Endothelial cell of umbilical vein (primary cell): ENCODE data around the gene ZNF414. TPM values are rescaled to one million over a fixed set of nuclear protein-coding genes. Genes with fewer than 3 reads are reported as not detected.

Source experiments
- BruUV-seq: library from RNA; stranded (reverse); fragments of 400-500 nt; replicated peaks from 2 replicates; lab custom pipeline; 2021; lab: Mats Ljungman, UMichigan
- CTCF ChIA-PET: fragments of 300-600, 350-600 bp; sonication (Branson Sonifier 250); formaldehyde crosslinking; loops from one replicate; lab custom pipeline; 2021; ENCODE audit warnings: antibody characterized with exemption, inconsistent platforms; lab: Charles Lee
- POLR2A ChIA-PET: fragments of 300-600, 350-600 bp; sonication (Branson Sonifier 250); formaldehyde crosslinking; loops from one replicate; lab custom pipeline; 2021; ENCODE audit warnings: antibody characterized with exemption, inconsistent platforms; lab: Charles Lee
- DNase-seq: peaks from one replicate; pipeline ENCODE4 v3.0.0-alpha.2; 2011; ENCODE audit warnings: low read depth, low spot score
- FAIRE-seq: peaks from 2 replicates; lab custom pipeline; 2011; peaks lifted over from hg19 to GRCh38; lab: Jason Lieb, UNC
- H2AFZ ChIP-seq: 2 replicates; pipeline ENCODE4 v1.6.0; 2012; ENCODE audit warnings: low read depth, low read length, control low read depth, inconsistent platforms
- H3K27ac ChIP-seq: 2 replicates; pipeline ENCODE4 v1.5.1; 2011; ENCODE audit warnings: low read depth, mild to moderate bottlenecking, control low read depth, low read length, moderate library complexity; ENCODE audit not compliant: insufficient read depth
- H3K27me3 ChIP-seq, 2 experiments: 2 replicates each; pipeline versions ENCODE4 v1.6.0 to v1.6.1; 2011; ENCODE audit warnings: low read length in 2 of 2, mixed read lengths in 1 of 2; ENCODE audit not compliant: control insufficient read depth in 2 of 2, insufficient read depth in 2 of 2
- H3K36me3 ChIP-seq, 2 experiments: 2 replicates in 1 of 2; 3 replicates in 1 of 2; pipeline ENCODE4 v1.5.1; 2011; ENCODE audit warnings: low read length in 2 of 2, mild to moderate bottlenecking in 1 of 2, moderate library complexity in 1 of 2; ENCODE audit not compliant: control insufficient read depth in 2 of 2, insufficient read depth in 2 of 2; ENCODE audit errors: extremely low read depth in 1 of 2
- H3K4me1 ChIP-seq: 3 replicates; pipeline ENCODE4 v1.5.1; 2011; ENCODE audit warnings: mild to moderate bottlenecking, low read length; ENCODE audit not compliant: control insufficient read depth, insufficient read depth; ENCODE audit errors: extremely low read depth
- H3K4me2 ChIP-seq: 2 replicates; pipeline ENCODE4 v1.6.1; 2011; ENCODE audit warnings: low read length, control low read depth, mixed read lengths; ENCODE audit not compliant: insufficient read depth
- H3K4me3 ChIP-seq, 3 experiments: fragments of 200-600 bp in 1 of 3; sonication (generic), shearing (Covaris generic) in 1 of 3; replicated peaks in 1 of 3; 2 replicates each; pipeline ENCODE4 v1.5.1; 2011 to 2016; ENCODE audit warnings: control low read depth in 3 of 3, low read length in 3 of 3, mild to moderate bottlenecking in 2 of 3, inconsistent platforms in 1 of 3, low read depth in 1 of 3, moderate library complexity in 1 of 3; ENCODE audit not compliant: insufficient read depth in 1 of 3
- H3K79me2 ChIP-seq: 2 replicates; pipeline ENCODE4 v1.6.0; 2012; ENCODE audit warnings: low read length, inconsistent platforms; ENCODE audit not compliant: control insufficient read depth, insufficient read depth
- H3K9ac ChIP-seq: replicated peaks from 2 replicates; pipeline ENCODE3; 2011; ENCODE audit warnings: low read length, control low read depth; ENCODE audit not compliant: insufficient read depth; ENCODE audit errors: extremely low read depth
- H3K9me1 ChIP-seq: replicated peaks from 3 replicates; pipeline ENCODE4 v1.6.0; 2011; ENCODE audit warnings: mild to moderate bottlenecking, low read length; ENCODE audit not compliant: control insufficient read depth, insufficient read depth; ENCODE audit errors: extremely low read depth
- H3K9me3 ChIP-seq: replicated peaks from 2 replicates; pipeline ENCODE4 v1.5.1; 2012; ENCODE audit warnings: low read length, inconsistent platforms; ENCODE audit not compliant: control insufficient read depth, insufficient read depth
- H4K20me1 ChIP-seq: replicated peaks from 2 replicates; pipeline ENCODE3; 2011; ENCODE audit warnings: mild to moderate bottlenecking, low read length; ENCODE audit not compliant: control insufficient read depth, insufficient read depth; ENCODE audit errors: extremely low read depth
- CTCF ChIP-seq, 2 donors: IDR thresholded peaks; 1 replicate in 1 of 2; 2 replicates in 1 of 2; pipeline ENCODE4 v1.5.1; 2011; ENCODE audit warnings: low read length in 2 of 2, mild to moderate bottlenecking in 2 of 2, moderate library complexity in 2 of 2, control low read depth in 1 of 2, inconsistent platforms in 1 of 2, low read depth in 1 of 2; ENCODE audit not compliant: insufficient read depth in 1 of 2; ENCODE audit errors: extremely low read depth in 1 of 2
- EZH2 ChIP-seq: IDR thresholded peaks from 2 replicates; pipeline ENCODE4 v1.6.1; 2012; ENCODE audit warnings: borderline replicate concordance, low read depth, mild to moderate bottlenecking, moderate library complexity, low read length, inconsistent platforms; ENCODE audit not compliant: severe bottlenecking
- FOS ChIP-seq: IDR thresholded peaks from 2 replicates; pipeline ENCODE4 v1.6.1; 2011; ENCODE audit warnings: mild to moderate bottlenecking, low read length, moderate library complexity, borderline replicate concordance; ENCODE audit not compliant: insufficient read depth
- GATA2 ChIP-seq: IDR thresholded peaks from 2 replicates; pipeline ENCODE4 v1.7.0; 2011; ENCODE audit warnings: low read depth, mild to moderate bottlenecking, moderate library complexity, mixed read lengths, low read length; ENCODE audit not compliant: insufficient read length, insufficient read depth
- JUN ChIP-seq: IDR thresholded peaks from 2 replicates; pipeline ENCODE4 v1.6.1; 2011; ENCODE audit warnings: borderline replicate concordance, low read depth; ENCODE audit not compliant: insufficient read length, insufficient read depth
- MAX ChIP-seq: IDR thresholded peaks from 2 replicates; pipeline ENCODE4 v1.6.1; 2011; ENCODE audit not compliant: insufficient read depth, insufficient read length
- MYC ChIP-seq: IDR thresholded peaks from one replicate; pipeline ENCODE4 v1.6.1; 2011; ENCODE audit warnings: mild to moderate bottlenecking, low read depth, low read length
- POLR2A ChIP-seq: IDR thresholded peaks from 2 replicates; pipeline ENCODE4 v1.6.1; 2012; ENCODE audit warnings: low read depth, mild to moderate bottlenecking, control low read depth, low read length
- POLR2AphosphoS5 ChIP-seq: IDR thresholded peaks from 2 replicates; pipeline ENCODE4 v1.6.1; 2012; ENCODE audit warnings: low read depth, mild to moderate bottlenecking, control low read depth, low read length, moderate library complexity; ENCODE audit not compliant: insufficient read depth
- dilution Hi-C: fragments of 300-500 bp; cut with MboI; formaldehyde crosslinking; loops from one replicate; pipeline ENCODE4 v1.15.0; 2019; ENCODE audit warnings: low sequenced_read_pairs; ENCODE audit not compliant: extremely low pct_ligation_motif_present
- intact Hi-C: fragments of 100-400 bp; cut with micrococcal nuclease; formaldehyde crosslinking; loops from one replicate; pipeline ENCODE4 v1.10.0; 2022
- polyA plus RNA-seq, 4 experiments: library from polyadenylated mRNA; depleted of rRNA in 3 of 4; stranded (reverse) in 3 of 4; unstranded in 1 of 4; fragments of >200 nt; gene quantifications; 2 replicates each; pipeline versions ENCODE4 v1.2.1 to v1.2.3, GENCODE V29; 2011 to 2012; ENCODE audit warnings: missing spikeins in 1 of 4
- total RNA-seq: library from RNA; stranded (reverse); gene quantifications from 2 replicates; pipeline ENCODE4 v1.2.3, GENCODE V29; 2021

ZNF414 gene
- total and polyA plus RNA-seq, 2 donors (not counting 3 experiments of a cell fraction or from before 2014, with no cell fraction given): 11.6 to 20.6 TPM

- Histone ChIP-seq H3K9ac (no peak overlapping the region), H2AFZ (no peak overlapping the region), H3K79me2 (no peaks in the 10 kb centered on the region), H3K36me3 (peaks cover 28 to 51% of the 10 kb centered on the region in 2 experiments), H3K4me1 (no peaks in the 10 kb centered on the region), H3K27me3 (no peaks in the 10 kb centered on the region), H4K20me1 (no peaks in the 10 kb centered on the region), H3K4me3 (no peak overlapping the region), H3K9me1 (no peaks in the 10 kb centered on the region), H3K27ac (no peak overlapping the region), H3K4me2 (no peak overlapping the region), H3K9me3 (no peaks in the 10 kb centered on the region)
- FAIRE-seq (no peak), DNase-seq (no peak)
- CTCF ChIA-PET: interaction anchor here (0.9 kb wide), 1 partner anchor 10 kb away, joined by 5 read pairs; no protein-coding TSS in a partner anchor
- intact Hi-C loops (no loop called here), dilution Hi-C loops (no loop called here)
- no TSS peak for BruUV-seq
- TF ChIP-seq MYC (no peak), JUN (no peak), EZH2 (no peak), CTCF (IDR thresholded peaks at IDR 0.05; ENCODE audit: extremely low read depth in 1 of 2, insufficient read depth in 1 of 2, low read depth in 1 of 2, low read length in 2 of 2) (no peak), POLR2A (no peak), MAX (no peak), POLR2AphosphoS5 (no peak), GATA2 (no peak), FOS (no peak)
- POLR2A ChIA-PET: no interaction called here
These were observed 25.6 kb downstream of the ZNF414 start for GRCh38 chr19:8488365-8488764.
